GM19193 (cell line): ENCODE measurements around the gene MYH11.

Experiments used
- POLR2A ChIP-seq: IDR thresholded peaks from 4 replicates; pipeline ENCODE4 v1.6.1; 2011; ENCODE audit not compliant: insufficient read depth, insufficient read length; ENCODE audit errors: extremely low read depth

MYH11 gene

DNA sequence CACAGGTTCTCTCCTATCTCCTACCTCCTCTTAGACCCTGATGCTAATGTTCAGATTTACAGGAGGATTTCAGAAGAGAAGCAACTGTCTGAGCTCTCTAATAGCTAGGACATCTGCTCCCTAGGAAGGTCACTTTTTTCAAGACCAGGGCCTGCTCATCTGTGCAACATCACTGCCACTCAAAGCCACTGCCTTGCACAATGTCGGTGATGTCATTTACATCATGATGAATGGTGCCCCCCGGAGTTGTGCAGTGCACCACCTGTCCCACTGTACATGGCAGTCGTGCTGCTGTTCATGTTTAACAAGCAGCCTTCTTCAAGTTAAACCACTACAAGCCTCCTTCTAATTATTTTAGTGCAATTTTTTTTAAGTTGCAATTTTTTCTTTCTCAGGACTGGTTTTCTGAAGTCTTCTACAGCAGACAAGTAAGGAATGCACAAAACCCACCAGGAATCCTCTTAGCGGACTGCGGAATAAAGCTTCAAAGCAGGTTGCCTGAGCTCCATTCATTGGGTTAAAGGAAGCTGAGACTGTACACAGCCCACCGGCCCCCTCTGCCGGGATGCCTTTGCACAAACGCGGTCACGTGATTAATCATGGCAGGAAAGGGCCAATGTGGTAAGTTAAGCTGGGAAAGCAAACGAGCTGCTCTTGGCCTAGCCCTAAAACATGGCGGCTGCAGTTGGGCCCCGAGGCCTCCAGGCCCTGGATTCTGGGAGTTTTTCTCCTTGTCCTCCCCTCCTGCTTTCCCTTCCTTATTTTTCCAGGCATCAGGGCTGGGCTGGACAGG is 74.1 kb downstream of the MYH11 start:
- TF ChIP-seq POLR2A, result no peak

DNA sequence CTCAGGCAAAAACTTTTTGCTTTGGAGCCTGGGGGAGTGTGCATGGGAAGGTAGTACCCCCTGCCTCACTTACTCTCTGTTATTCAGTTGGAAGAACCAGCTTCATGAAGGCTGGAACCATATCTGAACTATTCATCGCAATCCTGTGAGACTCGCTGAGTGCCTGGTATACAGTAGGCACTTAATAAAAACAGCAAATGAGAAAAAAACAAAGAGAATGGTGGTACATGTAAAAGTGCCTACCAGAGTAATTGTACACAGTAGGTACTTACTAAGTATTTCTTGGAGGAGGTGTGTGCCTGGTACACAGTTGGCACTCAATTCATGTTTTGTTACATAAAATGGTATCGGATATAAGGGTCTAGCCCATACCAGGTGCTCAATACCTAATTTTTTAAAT is 75.2 kb downstream of the MYH11 start:
- no peak for TF ChIP-seq POLR2A

- TF ChIP-seq POLR2A, result no peak
Observed at GRCh38 chr16:15780805-15781204, 76.0 kb downstream of the MYH11 start.

- no peak for TF ChIP-seq POLR2A
Observed at GRCh38 chr16:15779664-15780351, 77.0 kb downstream of the MYH11 start.

- TF ChIP-seq POLR2A, result no peak
Observed at GRCh38 chr16:15778999-15779614, 77.7 kb downstream of the MYH11 start.

GRCh38 chr16:15778204-15778743 is 78.6 kb downstream of the MYH11 start:
- TF ChIP-seq POLR2A, result no peak

GRCh38 chr16:15777533-15778203 is 79.2 kb downstream of the MYH11 start:
- TF ChIP-seq POLR2A, result no peak

DNA sequence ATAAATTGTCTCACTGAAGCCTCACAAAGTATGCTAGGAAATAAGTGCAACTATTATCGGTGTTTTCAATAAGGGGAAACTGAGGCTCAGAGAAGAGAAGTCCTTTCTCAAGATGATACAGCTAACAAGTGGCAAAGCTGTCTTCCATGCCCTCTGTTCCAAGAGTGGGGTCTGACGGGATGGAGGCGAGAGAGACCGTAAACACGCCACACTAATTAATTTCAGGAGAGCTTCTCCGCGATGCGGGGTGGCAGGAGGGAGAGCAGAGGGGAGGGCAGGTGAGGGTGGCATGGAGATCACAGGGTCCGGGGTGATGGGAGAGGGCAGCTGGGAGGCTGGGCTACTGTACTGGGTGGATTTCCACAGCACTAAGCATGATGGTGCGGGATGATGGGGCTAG is 80.3 kb downstream of the MYH11 start:
- TF ChIP-seq POLR2A, result no peak

DNA sequence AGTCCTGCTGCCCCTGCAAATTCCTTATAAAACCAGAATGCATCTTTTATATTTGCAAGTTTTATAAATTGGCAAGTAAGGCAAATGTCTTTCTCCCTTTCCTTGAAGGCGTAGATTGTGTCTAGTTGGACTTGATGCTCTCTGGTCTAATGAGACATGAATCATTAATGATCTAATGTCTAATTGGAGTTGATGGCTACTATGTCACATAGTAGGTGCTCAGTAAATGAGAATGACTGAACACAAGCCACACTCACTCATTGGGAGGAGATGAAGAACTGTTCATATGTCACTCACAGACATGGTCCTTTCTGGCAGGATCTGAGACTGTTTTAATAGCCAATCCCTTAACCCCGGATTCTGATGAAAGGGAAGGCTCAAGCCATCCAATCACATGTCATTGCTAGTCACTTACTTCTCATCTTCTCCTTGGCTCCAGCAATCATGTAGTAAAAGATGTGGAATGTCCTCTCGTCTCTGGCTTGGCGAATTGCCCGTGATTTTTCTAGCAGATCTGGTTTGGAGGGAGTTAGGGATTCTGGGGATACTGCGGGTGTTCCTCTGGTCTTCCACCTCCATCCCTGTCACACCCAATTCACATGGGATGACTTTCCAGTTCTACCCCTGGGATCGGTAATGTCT is 81.0 kb downstream of the MYH11 start:
- no peak for TF ChIP-seq POLR2A

DNA sequence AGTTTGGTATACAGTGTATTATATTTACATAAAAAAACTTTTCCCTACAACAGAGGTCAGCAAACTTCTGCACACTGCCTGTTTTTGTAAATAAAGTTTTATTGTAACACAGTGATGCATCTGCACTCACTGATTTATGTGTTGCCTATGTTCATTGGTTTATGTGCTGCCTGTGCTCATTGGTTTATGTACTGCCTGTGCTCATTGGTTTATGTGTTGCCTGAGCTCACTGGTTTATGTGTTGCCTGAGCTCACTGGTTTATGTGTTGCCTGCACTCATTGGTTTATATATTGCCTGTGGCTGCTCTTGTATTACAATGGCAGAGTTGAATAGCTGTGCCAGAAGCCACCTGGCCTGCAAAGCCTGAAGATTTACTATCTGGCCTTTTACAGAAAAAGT is 81.6 kb downstream of the MYH11 start:
- no peak for TF ChIP-seq POLR2A

DNA sequence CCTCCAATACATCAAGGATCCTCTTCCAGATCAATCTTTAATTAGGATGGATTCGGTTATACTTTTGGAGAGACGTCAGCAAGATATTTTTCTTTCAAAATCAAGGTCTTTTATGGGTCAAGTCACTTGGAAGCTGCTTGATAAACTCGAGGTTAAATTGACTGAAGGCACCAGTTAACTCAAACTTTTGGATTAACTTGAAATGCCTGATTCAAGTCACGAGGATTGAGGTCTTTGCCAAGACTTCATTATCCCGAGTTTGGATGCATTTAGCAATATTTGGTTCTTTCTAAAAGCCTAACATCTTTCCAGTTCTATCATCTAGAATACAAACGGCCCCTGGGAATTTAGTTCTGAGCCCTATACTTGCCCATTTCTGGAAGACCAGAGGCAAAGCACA is 82.9 kb downstream of the MYH11 start:
- TF ChIP-seq POLR2A, result no peak

GRCh38 chr16:15772579-15773293 is 84.1 kb downstream of the MYH11 start:
- no peak for TF ChIP-seq POLR2A

DNA sequence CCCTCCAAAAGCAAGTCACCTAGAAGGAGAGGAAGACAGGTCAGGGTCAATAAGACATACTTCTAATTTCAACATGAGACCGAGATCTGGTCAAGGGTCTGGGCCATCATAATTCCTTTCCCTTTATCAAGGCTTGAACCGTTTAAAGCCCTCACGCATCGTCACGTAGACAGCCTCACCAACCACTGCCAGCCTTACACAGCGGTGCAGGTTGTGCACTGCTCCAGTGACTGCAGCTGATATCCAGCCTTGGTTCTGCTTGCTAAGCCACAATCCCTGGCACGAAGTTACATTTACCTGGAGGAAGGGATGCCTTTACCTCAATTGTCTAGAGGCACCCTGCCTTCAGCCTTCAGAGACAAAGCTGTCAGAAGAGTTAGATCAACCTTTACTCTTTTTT is 85.1 kb downstream of the MYH11 start:
- no peak for TF ChIP-seq POLR2A

GRCh38 chr16:15770512-15770911 is 86.3 kb downstream of the MYH11 start:
- no peak for TF ChIP-seq POLR2A
